GM21825 (cell line): ENCODE data around the gene VPREB3.

Experiments
- ATAC-seq: cut with Tn5 transposase; IDR thresholded peaks from one replicate; pipeline ENCODE4 v1.9.1; 2021; ENCODE audit warnings: mild to moderate bottlenecking, moderate library complexity; ENCODE audit not compliant: unreplicated experiment

VPREB3 gene

DNA sequence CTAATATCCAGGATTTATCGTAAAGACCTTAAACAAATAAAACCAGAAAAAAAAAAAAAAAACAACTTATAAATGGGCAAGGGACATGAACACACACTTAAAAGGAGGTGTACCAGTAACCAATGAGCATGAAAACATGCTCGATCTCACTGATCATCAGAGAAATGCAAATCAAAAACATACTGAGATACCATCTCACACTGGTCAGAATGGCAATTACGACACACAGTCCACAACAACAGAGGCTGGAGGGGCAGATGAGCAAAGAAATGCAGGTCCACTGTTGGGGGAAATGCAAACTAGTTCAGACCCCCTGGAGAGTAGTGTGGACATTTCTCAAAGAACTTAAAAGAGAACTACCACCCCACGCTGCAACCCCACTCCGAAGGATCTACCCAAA lies 50.2 kb downstream of the VPREB3 start:
- no peak for ATAC-seq
